ENCODE results near the gene SRI.

Gene SRI

GRCh38 chr7:88200261-88200660 lies 19.6 kb downstream of the SRI start:
- Histone ChIP-seq H3K4me1 (ENCODE audit: control insufficient read depth in 1 of 2, insufficient read depth in 1 of 2, low read depth in 1 of 2, low read length in 1 of 2) (no peaks in the 10 kb centered on the region), H3K36me3 (peaks cover 43% of the 10 kb centered on the region), H3K9me3 (no peaks in the 10 kb centered on the region), H3K4me3 (ENCODE audit: low read depth in 1 of 2, low read length in 1 of 2) (no peak overlapping the region), H3K27me3 (no peaks in the 10 kb centered on the region), H3K27ac (no peak overlapping the region)
- no peak for TF ChIP-seq CTCF (IDR thresholded peaks at IDR 0.05)

- no peak for TF ChIP-seq CTCF (IDR thresholded peaks at IDR 0.05)
- no peak overlapping the region for H3K4me3 ChIP-seq (ENCODE audit: low read depth in 1 of 2, low read length in 1 of 2)
- no peak overlapping the region for H3K27ac ChIP-seq
- peaks cover 2 to 9% of the 10 kb centered on the region in 2 experiments for H3K4me1 ChIP-seq (ENCODE audit: control insufficient read depth in 1 of 2, insufficient read depth in 1 of 2, low read depth in 1 of 2, low read length in 1 of 2)
- H3K9me3 ChIP-seq, result no peaks in the 10 kb centered on the region
- H3K36me3 ChIP-seq, result no peaks in the 10 kb centered on the region
- no peaks in the 10 kb centered on the region for H3K27me3 ChIP-seq
Measured at GRCh38 chr7:88191911-88192310, 27.9 kb downstream of the SRI start.

GRCh38 chr7:88185650-88186049 lies 34.2 kb downstream of the SRI start:
- Histone ChIP-seq H3K4me1 (ENCODE audit: control insufficient read depth in 1 of 2, insufficient read depth in 1 of 2, low read depth in 1 of 2, low read length in 1 of 2) (no peaks in the 10 kb centered on the region), H3K27ac (no peak overlapping the region), H3K9me3 (no peaks in the 10 kb centered on the region), H3K36me3 (no peaks in the 10 kb centered on the region), H3K27me3 (no peaks in the 10 kb centered on the region), H3K4me3 (ENCODE audit: low read depth in 1 of 2, low read length in 1 of 2) (no peak overlapping the region)
- no peak for TF ChIP-seq CTCF (IDR thresholded peaks at IDR 0.05)

GRCh38 chr7:88184848-88185304 lies 35.0 kb downstream of the SRI start:
- H3K4me1 ChIP-seq (ENCODE audit: control insufficient read depth in 1 of 2, insufficient read depth in 1 of 2, low read depth in 1 of 2, low read length in 1 of 2), result no peaks in the 10 kb centered on the region
- H3K4me3 ChIP-seq (ENCODE audit: low read depth in 1 of 2, low read length in 1 of 2), result no peak overlapping the region
- H3K9me3 ChIP-seq, result no peaks in the 10 kb centered on the region
- no peaks in the 10 kb centered on the region for H3K36me3 ChIP-seq
- H3K27me3 ChIP-seq, result no peaks in the 10 kb centered on the region
- TF ChIP-seq CTCF (IDR thresholded peaks at IDR 0.05), result no peak
- H3K27ac ChIP-seq, result no peak overlapping the region

GRCh38 chr7:88183051-88183450 lies 36.8 kb downstream of the SRI start:
- no peaks in the 10 kb centered on the region for H3K27me3 ChIP-seq
- no peak overlapping the region for H3K27ac ChIP-seq
- no peak overlapping the region for H3K4me3 ChIP-seq (ENCODE audit: low read depth in 1 of 2, low read length in 1 of 2)
- no peaks in the 10 kb centered on the region for H3K36me3 ChIP-seq
- no peaks in the 10 kb centered on the region for H3K4me1 ChIP-seq (ENCODE audit: control insufficient read depth in 1 of 2, insufficient read depth in 1 of 2, low read depth in 1 of 2, low read length in 1 of 2)
- H3K9me3 ChIP-seq, result no peaks in the 10 kb centered on the region
- no peak for TF ChIP-seq CTCF (IDR thresholded peaks at IDR 0.05)

GRCh38 chr7:88176190-88176589 lies 43.6 kb downstream of the SRI start:
- Histone ChIP-seq H3K36me3 (no peaks in the 10 kb centered on the region), H3K9me3 (no peaks in the 10 kb centered on the region), H3K4me1 (ENCODE audit: control insufficient read depth in 1 of 2, insufficient read depth in 1 of 2, low read depth in 1 of 2, low read length in 1 of 2) (no peaks in the 10 kb centered on the region), H3K4me3 (ENCODE audit: low read depth in 1 of 2, low read length in 1 of 2) (no peak overlapping the region), H3K27me3 (no peaks in the 10 kb centered on the region), H3K27ac (no peak overlapping the region)
- no peak for TF ChIP-seq CTCF (IDR thresholded peaks at IDR 0.05)

Measured in neutrophil (primary cell).